DOHH2 (cell line): Measurements from ENCODE around the gene AFF1.

Experiments
- CTCF ChIP-seq: fragments of 200-600 bp; sonication (generic); IDR thresholded peaks from one replicate; pipeline ENCODE4 v1.5.1; 2014; ENCODE audit warnings: antibody characterized with exemption, mild to moderate bottlenecking, low read depth, low read length; ENCODE audit not compliant: poor library complexity, severe bottlenecking
- EZH2phosphoT487 ChIP-seq: fragments of 200-600 bp; sonication (generic); IDR thresholded peaks from 2 replicates; pipeline ENCODE4 v1.6.1; 2017; ENCODE audit warnings: borderline replicate concordance, mild to moderate bottlenecking, antibody characterized with exemption, low read length, moderate library complexity, mixed read lengths

- TF ChIP-seq CTCF, result no peak
- TF ChIP-seq EZH2phosphoT487, result no peak
Measured at GRCh38 chr4:87005690-87006425, 71.0 kb downstream of the AFF1 start.
